Nephron (organoid): Measurements from ENCODE around the gene PTPRD.
A peak's percentile ranks its signal among the peaks of the same experiment; 100 is the strongest.

Experiments used
- H3K27ac Mint-ChIP-seq, 3 experiments: 2 replicates each; pipeline ENCODE4 v1.8.0; 2020; ENCODE audit warnings: mixed read lengths in 3 of 3, mild to moderate bottlenecking in 2 of 3, moderate library complexity in 1 of 3
- H3K27me3 Mint-ChIP-seq: 2 replicates; pipeline ENCODE4 v1.8.0; 2021; ENCODE audit warnings: low read depth, mild to moderate bottlenecking, moderate library complexity, mixed read lengths
- H3K36me3 Mint-ChIP-seq: 2 replicates; pipeline ENCODE4 v1.8.0; 2020; ENCODE audit warnings: low read depth, mixed read lengths
- H3K4me1 Mint-ChIP-seq: 2 replicates; pipeline ENCODE4 v1.8.0; 2020; ENCODE audit warnings: mixed read lengths
- H3K4me3 Mint-ChIP-seq, 3 experiments: 2 replicates each; pipeline ENCODE4 v1.8.0; 2020; ENCODE audit warnings: mild to moderate bottlenecking in 3 of 3, mixed read lengths in 3 of 3, moderate library complexity in 2 of 3
- H3K9me3 Mint-ChIP-seq: 2 replicates; pipeline ENCODE4 v1.8.0; 2020; ENCODE audit warnings: mixed read lengths
- CTCF ChIP-seq, 3 experiments: fragments of 200-600 bp; sonication (generic); IDR thresholded peaks; one replicate each; pipeline ENCODE4 v1.5.0; 2021; ENCODE audit warnings: antibody characterized with exemption in 3 of 3; ENCODE audit not compliant: unreplicated experiment in 3 of 3

Gene PTPRD

DNA sequence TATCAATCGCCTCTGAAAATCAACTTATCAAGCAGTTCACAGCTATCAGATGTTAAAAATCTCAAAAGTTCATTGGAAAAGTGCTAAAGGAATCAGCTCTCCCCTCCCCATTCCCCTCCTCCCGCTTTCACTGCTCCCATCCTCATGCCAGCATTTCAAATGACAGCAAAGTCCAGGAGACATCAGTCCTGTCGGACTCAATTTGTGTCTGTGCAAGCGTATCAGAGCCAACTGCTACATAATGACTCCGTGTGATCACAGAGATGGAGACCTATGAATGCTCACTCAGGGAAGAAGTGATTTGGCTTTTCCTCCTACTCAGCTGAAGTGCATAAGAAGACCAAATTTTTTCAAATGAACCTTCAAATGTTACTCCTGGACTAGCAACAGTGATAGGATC lies 1876.0 kb downstream of the PTPRD start:
- TF ChIP-seq CTCF (IDR thresholded peaks at IDR 0.05; ENCODE audit: unreplicated experiment in 3 of 3): no peak
- H3K27ac Mint-ChIP-seq: peak overlapping the region; percentile 44 to 66 (median 66)
- peaks cover 6% of the 10 kb centered on the region for H3K36me3 Mint-ChIP-seq
- no peaks in the 10 kb centered on the region for H3K9me3 Mint-ChIP-seq
- no peaks in the 10 kb centered on the region for H3K27me3 Mint-ChIP-seq
- peaks cover 51% of the 10 kb centered on the region for H3K4me1 Mint-ChIP-seq
- no peak overlapping the region for H3K4me3 Mint-ChIP-seq

DNA sequence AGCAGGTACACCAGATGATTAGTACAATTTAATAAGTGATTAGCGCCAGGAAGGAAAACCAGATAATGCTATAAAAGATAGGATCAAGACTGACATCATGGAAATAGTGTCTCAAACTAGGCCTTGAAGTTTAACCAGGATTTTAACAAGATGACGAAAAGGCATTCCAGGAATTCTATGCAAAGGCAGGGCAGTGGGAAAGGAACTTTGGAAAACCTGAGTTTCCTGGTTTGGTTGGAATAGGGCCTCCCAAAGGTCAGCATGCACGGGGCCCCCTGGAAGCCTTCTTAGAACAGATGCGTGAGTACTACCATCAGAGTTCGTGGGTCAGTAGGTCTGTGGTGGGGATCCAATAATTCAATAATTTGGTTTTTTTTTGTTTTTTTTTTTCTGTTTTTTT lies 1878.0 kb downstream of the PTPRD start:
- Mint-ChIP-seq H3K9me3 (no peaks in the 10 kb centered on the region), H3K4me1 (peaks cover 64% of the 10 kb centered on the region), H3K27me3 (no peaks in the 10 kb centered on the region), H3K36me3 (peaks cover 20% of the 10 kb centered on the region), H3K27ac (peak overlapping the region; percentile 50 to 81 (median 62)), H3K4me3 (peak overlapping the region in 1 of 3 experiments; percentile 46)
- TF ChIP-seq CTCF (IDR thresholded peaks at IDR 0.05; ENCODE audit: unreplicated experiment in 3 of 3): no peak

DNA sequence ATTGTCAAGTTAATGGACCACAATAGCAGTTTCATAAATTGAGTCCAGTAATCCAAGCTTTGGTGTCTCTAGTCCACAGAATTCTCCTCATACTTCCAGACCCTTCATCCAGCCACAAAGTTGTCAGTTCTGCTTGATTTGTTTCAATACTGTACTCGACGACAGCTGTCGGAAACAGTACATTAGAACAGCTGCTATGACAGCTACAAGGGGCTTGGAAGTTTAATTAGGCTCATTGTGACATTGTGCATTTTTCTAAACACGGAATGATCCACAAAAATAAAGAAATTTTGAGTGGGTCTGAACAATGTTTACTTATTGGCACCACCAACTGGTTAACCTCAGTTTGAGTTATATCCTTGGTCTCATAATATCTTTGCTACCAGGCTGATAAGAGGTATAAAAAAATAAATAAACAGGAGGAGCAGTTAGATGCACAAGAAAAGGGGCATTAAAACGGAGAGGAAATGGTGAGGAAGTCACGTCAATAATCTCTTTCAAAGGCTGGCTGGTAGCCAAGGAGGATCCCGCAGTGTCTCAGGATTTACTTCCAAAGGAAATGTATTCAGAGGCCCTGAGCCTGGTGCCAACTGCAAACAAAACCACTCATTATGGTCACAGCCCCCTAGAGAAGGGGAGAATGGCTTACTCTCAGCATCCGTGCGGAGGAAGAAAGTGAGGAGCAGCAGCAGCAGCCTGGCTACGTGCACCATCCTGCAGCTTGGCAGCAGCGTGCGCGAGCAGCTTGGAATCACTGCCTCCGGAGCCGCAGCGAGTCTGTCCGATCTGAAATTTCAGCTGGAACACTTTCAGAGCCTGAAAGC lies 1879.5 kb downstream of the PTPRD start:
- H3K27ac Mint-ChIP-seq: peak overlapping the region; percentile 50 to 81 (median 62)
- H3K27me3 Mint-ChIP-seq: no peaks in the 10 kb centered on the region
- H3K9me3 Mint-ChIP-seq: no peaks in the 10 kb centered on the region
- H3K4me1 Mint-ChIP-seq: peaks cover 65% of the 10 kb centered on the region
- peak overlapping the region; percentile 46 to 71 (median 54) for H3K4me3 Mint-ChIP-seq
- no peak for TF ChIP-seq CTCF (IDR thresholded peaks at IDR 0.05; ENCODE audit: unreplicated experiment in 3 of 3)
- H3K36me3 Mint-ChIP-seq: peaks cover 29% of the 10 kb centered on the region

DNA sequence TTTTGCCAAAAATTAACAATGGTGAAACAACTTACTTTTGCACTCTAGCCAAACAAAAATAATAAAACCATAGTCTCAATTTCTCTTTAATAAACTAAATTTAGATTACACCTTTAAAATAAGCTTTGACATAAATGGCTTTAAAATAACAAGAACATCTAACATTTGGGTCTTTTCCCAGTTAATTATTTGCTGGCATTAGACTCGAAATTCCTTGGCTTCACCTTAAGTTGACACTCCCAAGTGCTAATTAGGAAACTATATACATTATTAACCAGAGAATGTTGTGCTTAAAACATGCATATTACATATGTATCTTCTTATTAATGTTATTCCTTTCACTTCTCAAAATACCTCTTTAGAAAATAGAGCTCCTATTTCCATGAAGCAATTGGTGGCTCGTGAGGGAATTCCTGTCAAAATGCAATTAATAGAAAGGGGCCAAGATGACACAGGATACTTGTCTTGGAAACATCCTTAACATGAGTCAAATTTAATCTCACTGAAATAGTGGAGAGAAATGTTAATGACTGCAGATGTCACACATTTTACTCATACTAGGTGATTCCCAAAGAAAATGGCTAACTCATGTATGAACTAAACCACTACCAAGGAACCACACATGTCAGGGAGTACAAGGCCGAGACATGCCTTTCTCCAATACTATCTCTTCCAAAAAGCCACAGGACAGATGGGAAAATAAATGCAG lies 1880.3 kb downstream of the PTPRD start:
- Mint-ChIP-seq H3K4me3 (peak overlapping the region in 2 of 3 experiments; percentile 0 to 25), H3K9me3 (no peaks in the 10 kb centered on the region), H3K27ac (peak overlapping the region; percentile 62 to 85 (median 81)), H3K27me3 (no peaks in the 10 kb centered on the region), H3K36me3 (peaks cover 29% of the 10 kb centered on the region), H3K4me1 (peaks cover 62% of the 10 kb centered on the region)
- TF ChIP-seq CTCF (IDR thresholded peaks at IDR 0.05; ENCODE audit: unreplicated experiment in 3 of 3): no peak

DNA sequence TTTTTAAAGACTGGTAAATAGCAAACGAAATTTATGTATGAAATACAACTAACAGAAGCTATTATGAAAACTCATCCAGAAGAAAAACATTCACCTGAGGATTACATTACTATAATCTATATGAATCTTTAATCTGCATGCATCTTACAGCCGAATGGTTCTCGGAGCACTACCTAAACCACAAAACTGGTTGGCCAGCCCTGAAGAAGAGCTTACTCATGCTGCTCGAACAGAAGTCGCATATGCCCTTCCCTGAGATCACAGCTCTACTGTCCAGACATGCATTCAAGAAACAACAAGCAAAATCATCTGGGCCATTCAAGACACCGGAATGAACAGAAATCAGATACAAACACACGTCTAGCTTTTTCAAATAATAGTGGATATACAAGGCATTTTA lies 1882.2 kb downstream of the PTPRD start:
- H3K27me3 Mint-ChIP-seq: no peaks in the 10 kb centered on the region
- peaks cover 68% of the 10 kb centered on the region for H3K4me1 Mint-ChIP-seq
- peak overlapping the region; percentile 68 to 84 (median 81) for H3K27ac Mint-ChIP-seq
- TF ChIP-seq CTCF (IDR thresholded peaks at IDR 0.05; ENCODE audit: unreplicated experiment in 3 of 3): no peak
- no peak overlapping the region for H3K4me3 Mint-ChIP-seq
- peaks cover 36% of the 10 kb centered on the region for H3K36me3 Mint-ChIP-seq
- no peaks in the 10 kb centered on the region for H3K9me3 Mint-ChIP-seq
